NCI-H1105 (cell line): Measurements from ENCODE around the gene RNF212.

Experiments used
- DNase-seq: peaks from one replicate; lab custom pipeline; 2025; lab: John Stamatoyannopoulos, UW

Gene RNF212

DNA sequence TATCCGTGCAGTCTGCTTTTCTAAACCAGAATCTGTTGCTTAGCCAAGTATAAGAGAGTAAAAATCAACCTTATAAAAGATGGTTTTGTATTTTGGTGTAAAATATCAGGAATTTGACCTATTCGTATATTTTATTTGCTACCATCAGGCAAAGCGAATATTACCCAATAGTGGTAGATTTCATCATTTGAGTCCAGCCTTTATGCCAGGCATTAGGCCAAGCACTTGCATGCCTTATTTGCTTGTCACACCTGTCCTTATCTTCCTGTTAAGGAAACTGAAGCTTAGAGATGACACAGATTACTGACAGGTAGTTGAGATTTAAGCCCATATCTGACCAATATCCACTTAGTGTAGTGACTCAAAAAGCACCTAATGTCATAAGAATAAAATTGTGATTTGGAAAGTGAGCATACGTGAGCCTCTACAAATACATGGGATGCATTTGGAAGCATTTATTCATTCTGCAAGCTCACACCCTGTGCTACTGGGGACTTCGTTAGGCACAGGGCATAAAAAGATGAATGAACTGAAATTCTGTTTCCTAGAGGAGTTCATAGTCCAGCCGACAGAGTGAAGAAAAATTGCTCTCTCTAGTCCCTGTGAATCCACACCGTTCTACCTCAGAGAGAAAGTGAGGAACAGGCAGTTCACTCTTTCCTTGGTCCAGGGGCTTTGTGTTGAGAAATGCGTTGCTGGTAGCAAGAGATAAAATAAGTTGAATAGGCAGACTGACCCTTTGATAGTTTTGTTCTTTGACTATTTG, 2.3 kb upstream of the RNF212 start:
- DNase-seq = no peak

GRCh38 chr4:1112821-1113182, 562 bp downstream of the RNF212 start:
- DNase-seq = no peak

DNA sequence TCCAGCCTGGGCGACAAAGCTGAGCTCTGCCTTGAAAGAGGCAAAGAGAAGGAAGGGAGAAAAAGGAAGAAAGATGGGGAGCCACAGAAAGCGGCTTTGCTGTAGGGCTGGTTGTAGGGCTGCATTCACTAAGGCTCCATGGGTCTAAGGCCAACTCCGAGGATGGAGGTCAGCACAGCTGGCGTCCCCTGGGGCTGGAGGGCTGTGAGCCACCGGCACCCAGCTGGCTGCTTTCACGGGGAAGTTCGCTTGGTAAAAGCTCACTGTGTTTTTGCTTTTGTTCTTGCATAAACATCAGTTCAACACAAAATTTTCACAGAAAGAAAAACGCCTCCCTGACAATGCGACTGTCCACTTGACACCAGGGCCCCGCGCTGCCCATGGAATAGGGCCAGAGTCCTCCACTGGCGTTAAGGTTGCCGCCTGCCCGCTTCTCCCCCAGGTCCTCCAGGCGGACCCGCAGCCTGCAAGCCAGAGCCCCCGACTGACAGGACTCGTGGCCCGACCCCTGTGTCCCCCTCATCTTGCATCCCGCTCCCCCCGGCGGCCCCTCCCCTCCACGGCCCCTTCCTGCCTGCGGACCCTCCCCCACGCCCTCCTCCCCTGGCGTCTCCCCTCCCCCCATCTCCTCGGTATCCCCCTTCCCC, 1.1 kb downstream of the RNF212 start:
- no peak for DNase-seq

- no peak for DNase-seq
Observed at GRCh38 chr4:1111259-1111809, 2.0 kb downstream of the RNF212 start.

DNA sequence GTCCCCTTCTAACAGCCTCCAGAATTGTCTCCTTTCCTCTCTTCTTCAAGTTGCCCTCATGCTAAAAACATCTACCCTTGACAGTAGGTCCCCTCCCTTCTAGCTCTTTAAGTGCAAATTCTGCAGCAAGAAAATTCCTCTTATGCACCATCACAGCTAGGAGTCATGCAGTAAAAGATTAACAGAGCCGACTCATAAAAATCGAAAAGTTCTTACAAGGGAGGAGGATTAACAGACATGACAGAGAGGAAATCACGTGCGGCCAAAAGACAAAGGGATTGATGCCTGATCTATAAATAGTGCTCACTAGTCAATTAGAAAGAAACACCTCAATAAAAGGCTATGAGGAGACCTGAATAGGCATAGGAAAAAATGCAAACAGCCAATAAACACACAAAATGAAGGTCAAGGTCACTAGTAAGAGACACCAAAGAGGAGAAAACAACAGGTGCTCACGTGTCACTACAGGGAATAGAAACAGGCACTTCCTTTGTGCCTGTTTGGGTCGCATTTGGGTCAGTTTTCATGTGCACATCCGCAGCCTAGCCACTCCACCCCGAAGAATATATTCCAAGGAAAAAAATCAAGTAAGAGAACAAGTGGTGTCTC, 3.4 kb downstream of the RNF212 start:
- DNase-seq = no peak

DNA sequence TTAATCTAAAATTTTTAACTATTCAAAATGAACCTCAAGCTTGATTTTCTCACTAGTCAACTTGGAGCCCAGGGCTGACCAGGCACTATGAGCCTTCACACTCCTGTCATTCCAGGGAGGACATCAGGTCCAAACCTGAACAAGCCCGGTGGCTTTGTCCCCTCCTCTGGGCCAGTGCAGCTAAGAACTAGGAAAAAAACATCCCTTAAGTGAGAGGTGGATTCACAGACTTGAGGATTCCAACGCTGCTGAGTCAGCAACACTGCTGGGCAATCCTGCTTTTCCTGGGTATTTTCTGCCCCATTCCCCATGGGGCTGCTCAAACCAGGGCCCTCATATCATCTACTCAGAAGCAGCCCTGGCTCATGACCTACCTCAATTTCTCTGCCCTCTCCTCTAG, 4.0 kb downstream of the RNF212 start:
- DNase-seq = no peak

GRCh38 chr4:1105662-1106061, 7.7 kb downstream of the RNF212 start:
- DNase-seq = no peak

GRCh38 chr4:1105067-1105466, 8.3 kb downstream of the RNF212 start:
- no peak for DNase-seq

DNA sequence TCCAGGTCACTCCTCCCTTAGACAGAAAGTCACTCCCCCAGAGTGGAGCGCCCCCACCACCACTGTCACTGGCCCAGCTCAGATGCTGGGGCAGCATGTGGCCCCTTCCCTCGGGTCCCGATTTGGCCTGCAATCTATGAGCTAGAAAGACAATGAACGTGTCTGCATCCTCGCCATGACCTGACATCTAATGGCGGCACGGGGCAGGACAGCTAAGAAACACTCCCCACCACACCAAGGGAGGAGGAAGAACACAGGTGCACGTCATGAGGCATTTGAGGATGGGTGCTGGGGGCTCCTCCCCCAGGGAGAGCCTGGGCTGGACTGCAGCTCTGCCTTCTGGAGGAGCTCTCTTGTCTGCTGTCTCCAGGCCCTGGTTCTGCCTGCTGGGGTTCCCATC, 8.7 kb downstream of the RNF212 start:
- DNase-seq = no peak

DNA sequence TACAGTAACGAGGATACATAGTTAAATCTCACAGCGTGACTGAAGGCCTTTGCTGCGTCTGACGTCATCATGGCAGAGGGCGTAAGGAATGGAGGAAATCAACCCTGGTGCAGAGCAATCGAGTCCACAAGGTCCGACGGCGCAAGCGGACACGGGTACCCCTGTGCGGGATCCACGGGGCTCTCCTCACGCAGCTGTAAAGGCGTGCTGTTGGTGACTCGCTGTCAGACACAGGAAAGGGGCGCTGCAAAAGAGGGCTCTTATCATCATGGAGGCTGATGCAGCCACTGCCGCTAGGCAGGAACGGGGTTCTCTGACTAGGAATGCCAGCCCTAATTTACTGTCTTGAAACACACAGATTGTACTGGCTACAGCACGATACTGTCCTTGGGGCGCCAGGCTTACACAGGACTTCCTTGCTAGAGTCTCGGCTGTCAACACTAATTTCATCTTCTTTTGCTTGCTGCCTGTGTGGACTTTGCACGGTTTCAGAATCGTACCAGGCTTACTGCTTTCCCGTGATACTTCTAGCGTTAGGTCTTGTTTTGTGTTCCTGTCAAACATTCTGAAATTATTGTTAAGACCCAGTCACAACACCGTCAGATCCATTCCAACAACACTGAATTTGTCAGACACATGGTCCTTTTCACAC, 13.6 kb downstream of the RNF212 start:
- no peak for DNase-seq

DNA sequence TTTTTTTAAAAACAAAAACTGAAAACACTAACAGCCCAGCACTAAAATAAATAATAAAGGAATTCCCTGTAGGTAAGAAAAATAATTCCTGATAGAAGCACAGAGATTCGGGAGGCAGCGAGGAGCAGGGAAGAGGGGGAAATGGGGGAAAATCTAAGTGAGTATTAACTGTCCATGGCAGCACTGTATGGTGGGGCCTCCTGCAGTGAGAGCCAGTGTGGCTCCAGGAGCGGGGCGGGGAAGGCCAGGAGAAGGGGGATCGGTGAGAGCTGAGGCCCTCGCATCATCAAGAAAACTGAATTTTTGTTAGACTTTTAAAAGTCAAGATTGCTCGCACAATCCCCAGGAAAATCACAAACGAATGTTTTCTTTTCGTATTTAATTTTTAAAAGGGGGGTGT, 14.1 kb downstream of the RNF212 start:
- DNase-seq = no peak

DNA sequence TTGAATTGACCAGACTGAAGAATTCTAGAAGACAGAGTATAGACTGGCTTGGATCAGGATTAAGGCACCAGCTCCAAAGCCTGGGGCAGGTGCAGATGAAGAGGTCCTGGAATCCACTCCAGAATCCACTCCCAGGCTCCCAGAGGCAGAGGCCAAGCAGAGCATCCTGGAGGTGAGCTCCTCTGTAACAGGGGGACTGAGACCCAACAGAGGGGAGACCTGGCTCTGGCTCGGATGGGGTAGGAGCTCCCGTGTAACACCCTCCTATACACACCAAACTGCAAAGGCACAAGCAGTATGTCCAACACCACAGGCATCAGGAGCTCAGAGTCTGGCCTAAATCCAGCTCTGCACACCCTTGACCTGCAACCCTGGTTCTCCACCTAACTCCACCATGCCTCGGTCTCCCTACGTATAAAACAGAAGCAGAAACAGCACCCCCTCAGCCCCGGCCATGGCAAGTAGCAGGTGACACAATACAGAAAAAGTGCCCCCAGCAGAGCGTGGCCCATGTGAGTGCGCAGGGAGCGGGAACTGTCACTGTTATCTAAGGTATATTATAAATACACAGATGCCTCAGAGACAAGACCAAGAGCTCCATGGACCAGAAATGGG, 14.9 kb downstream of the RNF212 start:
- DNase-seq = no peak

DNA sequence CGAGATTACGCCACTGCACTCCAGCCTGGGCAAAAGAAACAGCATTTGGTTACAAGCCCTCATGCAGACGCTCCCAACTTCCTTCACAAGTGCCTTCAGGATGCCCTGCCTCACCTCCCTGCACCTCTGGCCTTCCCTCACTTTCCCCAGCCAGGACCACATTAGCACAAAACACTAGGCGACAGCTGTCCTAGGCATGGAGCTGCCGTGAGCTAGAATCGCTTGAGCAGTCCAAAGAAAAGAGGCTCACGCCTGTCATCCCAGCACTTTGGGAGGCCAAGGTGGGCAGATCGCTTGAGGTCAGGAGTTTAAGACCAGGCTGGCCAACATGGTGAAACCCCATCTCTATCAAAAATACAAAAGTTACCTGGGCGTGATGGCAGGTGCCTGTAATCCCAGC, 15.8 kb downstream of the RNF212 start:
- no peak for DNase-seq

GRCh38 chr4:1096841-1097240, 16.5 kb downstream of the RNF212 start:
- no peak for DNase-seq

DNA sequence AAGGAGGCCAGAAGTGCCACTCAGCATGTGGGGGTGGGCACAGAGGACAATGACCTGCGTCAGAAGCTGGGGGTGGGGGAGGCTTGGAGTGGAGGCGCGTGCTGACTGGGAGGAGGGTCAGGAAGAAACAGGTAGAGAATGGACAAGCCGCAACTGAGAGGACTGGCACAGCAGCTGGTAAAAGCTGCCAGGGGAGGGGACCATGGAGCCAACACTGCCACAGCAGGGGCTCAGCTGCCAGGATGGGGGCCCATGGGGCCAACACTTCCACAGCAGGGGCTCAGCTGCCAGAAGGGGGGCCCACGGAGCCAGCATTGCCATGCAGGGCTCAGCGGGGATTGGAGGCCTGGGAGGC, 19.1 kb downstream of the RNF212 start:
- no peak for DNase-seq

GRCh38 chr4:1093391-1094335, 19.7 kb downstream of the RNF212 start:
- DNase-seq = no peak

- DNase-seq = no peak
Observed at GRCh38 chr4:1092983-1093361, 20.4 kb downstream of the RNF212 start.

- no peak for DNase-seq
Observed at GRCh38 chr4:1092026-1092982, 21.1 kb downstream of the RNF212 start.

DNA sequence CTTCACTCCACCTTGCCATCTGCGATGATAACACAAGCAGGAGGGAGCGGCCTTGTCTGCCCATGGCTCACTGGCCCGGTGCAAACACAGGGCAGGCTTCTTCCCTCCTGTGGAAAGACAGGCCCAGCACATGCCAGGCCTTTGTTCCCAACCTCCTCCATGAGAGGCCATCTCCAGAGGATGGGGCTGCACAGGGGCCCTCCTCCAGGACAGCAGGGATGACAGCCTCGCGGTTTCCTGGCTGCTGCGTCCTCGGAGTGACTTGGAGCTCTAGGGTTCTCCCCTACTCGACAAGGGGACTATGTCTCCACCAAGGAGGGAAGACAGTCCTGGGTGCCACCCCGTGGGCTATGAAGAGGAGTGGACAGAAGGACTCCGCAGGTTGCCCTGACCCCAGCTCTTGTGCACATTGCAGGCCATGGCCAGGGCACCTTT, 21.8 kb downstream of the RNF212 start:
- DNase-seq = no peak
